ENCODE results near the gene POLR2F.

GRCh38 chr22:37995460-37995859, 42.0 kb downstream of the POLR2F start:
- no peak for TF ChIP-seq CTCF (IDR thresholded peaks at IDR 0.05; ENCODE audit: low read depth, low read length, poor library complexity, severe bottlenecking)
- no peak for TF ChIP-seq EZH2phosphoT487 (IDR thresholded peaks at IDR 0.05; ENCODE audit: borderline replicate concordance, low read length)

Data from DOHH2 (cell line).